Measurements from ENCODE around the gene LY86. TPM values are rescaled to one million over a fixed set of nuclear protein-coding genes. Genes with fewer than 3 reads are reported as not detected.

Gene LY86
- total RNA-seq, 1 experiment from 2014 or later = not detected

- no peak for TF ChIP-seq USF2 (CRISPR knock-in tag; IDR thresholded peaks at IDR 0.05)
- no peak for TF ChIP-seq NFYB (CRISPR knock-in tag; conservative IDR thresholded peaks at IDR 0.05; ENCODE audit: low read depth)
- TF ChIP-seq, protein P1, sequence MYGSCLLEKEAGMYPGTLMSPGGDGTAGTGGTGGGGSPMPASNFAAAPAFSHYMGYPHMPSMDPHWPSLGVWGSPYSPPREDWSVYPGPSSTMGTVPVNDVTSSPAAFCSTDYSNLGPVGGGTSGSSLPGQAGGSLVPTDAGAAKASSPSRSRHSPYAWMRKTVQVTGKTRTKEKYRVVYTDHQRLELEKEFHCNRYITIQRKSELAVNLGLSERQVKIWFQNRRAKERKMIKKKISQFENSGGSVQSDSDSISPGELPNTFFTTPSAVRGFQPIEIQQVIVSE (CRISPR knock-in tag; IDR thresholded peaks at IDR 0.05; ENCODE audit: borderline replicate concordance) = no peak
- TF ChIP-seq ZNF138 (CRISPR knock-in tag; conservative IDR thresholded peaks at IDR 0.05) = no peak
- no peak for TF ChIP-seq NFATC4 (CRISPR knock-in tag; IDR thresholded peaks at IDR 0.05)
- no peak for TF ChIP-seq RELA (CRISPR knock-in tag; IDR thresholded peaks at IDR 0.05; ENCODE audit: borderline replicate concordance)
- TF ChIP-seq, protein P2, sequence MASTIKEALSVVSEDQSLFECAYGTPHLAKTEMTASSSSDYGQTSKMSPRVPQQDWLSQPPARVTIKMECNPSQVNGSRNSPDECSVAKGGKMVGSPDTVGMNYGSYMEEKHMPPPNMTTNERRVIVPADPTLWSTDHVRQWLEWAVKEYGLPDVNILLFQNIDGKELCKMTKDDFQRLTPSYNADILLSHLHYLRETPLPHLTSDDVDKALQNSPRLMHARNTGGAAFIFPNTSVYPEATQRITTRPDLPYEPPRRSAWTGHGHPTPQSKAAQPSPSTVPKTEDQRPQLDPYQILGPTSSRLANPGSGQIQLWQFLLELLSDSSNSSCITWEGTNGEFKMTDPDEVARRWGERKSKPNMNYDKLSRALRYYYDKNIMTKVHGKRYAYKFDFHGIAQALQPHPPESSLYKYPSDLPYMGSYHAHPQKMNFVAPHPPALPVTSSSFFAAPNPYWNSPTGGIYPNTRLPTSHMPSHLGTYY (CRISPR knock-in tag; IDR thresholded peaks at IDR 0.05) = no peak
- no peak for TF ChIP-seq NR2C2 (CRISPR knock-in tag; IDR thresholded peaks at IDR 0.05)
- no peak for TF ChIP-seq MXD4 (CRISPR knock-in tag; IDR thresholded peaks at IDR 0.05; ENCODE audit: borderline replicate concordance)
Observed at GRCh38 chr6:6557886-6558285, 30.6 kb upstream of the LY86 start (continued).

DNA sequence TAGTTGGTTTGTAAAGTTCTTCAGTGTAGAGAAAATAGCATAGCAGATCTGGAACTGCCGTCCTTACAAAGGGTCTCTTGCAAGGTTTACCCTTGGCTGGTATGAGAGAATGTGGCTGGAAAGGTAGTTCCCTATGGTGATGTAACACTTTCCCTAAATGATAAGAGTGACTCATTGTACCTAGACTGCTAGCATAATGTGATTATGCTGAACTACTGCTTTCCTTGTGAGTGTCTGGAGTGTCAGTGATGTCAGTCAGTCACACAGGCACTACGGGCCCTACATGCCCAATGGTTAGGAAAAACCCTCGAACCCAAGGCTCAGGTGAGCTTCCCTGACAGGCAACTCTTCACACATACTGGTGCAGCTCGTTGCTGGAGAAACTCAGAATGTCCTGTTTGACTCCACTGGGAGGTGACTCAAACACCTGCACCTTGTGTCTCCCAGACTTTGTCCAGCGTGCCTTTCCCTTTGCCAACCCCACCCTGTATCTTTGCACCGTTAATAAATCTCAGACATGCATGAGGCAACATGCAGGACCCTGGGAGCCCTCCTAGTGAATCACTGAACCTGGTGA is 28.4 kb upstream of the LY86 start:
- Mint-ChIP-seq H3K4me3 (no peak overlapping the region), H3K27me3 (ENCODE audit: low read depth) (no peaks in the 10 kb centered on the region; the same call in 1 of the 2 replicates), H3K4me1 (peaks cover 8% of the 10 kb centered on the region), H3K36me3 (peaks cover 12% of the 10 kb centered on the region), H3K9me3 (peaks cover 28% of the 10 kb centered on the region), H3K27ac (no peak overlapping the region)
- no peak for DNase-seq (ENCODE audit: low spot score)
- ChIA-PET CTCF (interaction anchor here (0.7 kb wide), 1 partner anchor 137 kb away, joined by 4 read pairs; no protein-coding TSS in a partner anchor), POLR2A (no interaction called here)
- TF ChIP-seq GRHL2 (CRISPR knock-in tag; IDR thresholded peaks at IDR 0.05; ENCODE audit: insufficient replicate concordance, severe bottlenecking) (no peak), ZNF121 (CRISPR knock-in tag; IDR thresholded peaks at IDR 0.05) (no peak), GTF2I (CRISPR knock-in tag; conservative IDR thresholded peaks at IDR 0.05) (no peak), JAZF1 (CRISPR knock-in tag; IDR thresholded peaks at IDR 0.05) (no peak), NFATC4 (CRISPR knock-in tag; IDR thresholded peaks at IDR 0.05) (no peak), FOXK1 (CRISPR knock-in tag; IDR thresholded peaks at IDR 0.05) (no peak), TEAD4 (CRISPR knock-in tag; IDR thresholded peaks at IDR 0.05) (no peak), ZNF396 (CRISPR knock-in tag; IDR thresholded peaks at IDR 0.05; ENCODE audit: borderline replicate concordance) (no peak), FOXJ3 (CRISPR knock-in tag; IDR thresholded peaks at IDR 0.05; ENCODE audit: borderline replicate concordance) (no peak), MYBL2 (CRISPR knock-in tag; IDR thresholded peaks at IDR 0.05) (no peak), ELF4 (CRISPR knock-in tag; IDR thresholded peaks at IDR 0.05; ENCODE audit: low read depth) (no peak)
- TF ChIP-seq, protein P3, sequence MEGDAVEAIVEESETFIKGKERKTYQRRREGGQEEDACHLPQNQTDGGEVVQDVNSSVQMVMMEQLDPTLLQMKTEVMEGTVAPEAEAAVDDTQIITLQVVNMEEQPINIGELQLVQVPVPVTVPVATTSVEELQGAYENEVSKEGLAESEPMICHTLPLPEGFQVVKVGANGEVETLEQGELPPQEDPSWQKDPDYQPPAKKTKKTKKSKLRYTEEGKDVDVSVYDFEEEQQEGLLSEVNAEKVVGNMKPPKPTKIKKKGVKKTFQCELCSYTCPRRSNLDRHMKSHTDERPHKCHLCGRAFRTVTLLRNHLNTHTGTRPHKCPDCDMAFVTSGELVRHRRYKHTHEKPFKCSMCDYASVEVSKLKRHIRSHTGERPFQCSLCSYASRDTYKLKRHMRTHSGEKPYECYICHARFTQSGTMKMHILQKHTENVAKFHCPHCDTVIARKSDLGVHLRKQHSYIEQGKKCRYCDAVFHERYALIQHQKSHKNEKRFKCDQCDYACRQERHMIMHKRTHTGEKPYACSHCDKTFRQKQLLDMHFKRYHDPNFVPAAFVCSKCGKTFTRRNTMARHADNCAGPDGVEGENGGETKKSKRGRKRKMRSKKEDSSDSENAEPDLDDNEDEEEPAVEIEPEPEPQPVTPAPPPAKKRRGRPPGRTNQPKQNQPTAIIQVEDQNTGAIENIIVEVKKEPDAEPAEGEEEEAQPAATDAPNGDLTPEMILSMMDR (IDR thresholded peaks at IDR 0.05) = no peak
- ATAC-seq = no peak

- no peak for DNase-seq (ENCODE audit: low spot score)
- Mint-ChIP-seq H3K27me3 (ENCODE audit: low read depth) (no peaks in the 10 kb centered on the region), H3K4me3 (no peak overlapping the region), H3K36me3 (peaks cover 12% of the 10 kb centered on the region), H3K9me3 (peaks cover 28% of the 10 kb centered on the region), H3K4me1 (peaks cover 8% of the 10 kb centered on the region), H3K27ac (no peak overlapping the region)
- no peak for ATAC-seq
- POLR2A ChIA-PET = no interaction called here
- CTCF ChIA-PET = interaction anchor here (0.7 kb wide), 1 partner anchor 136 kb away, joined by 4 read pairs; no protein-coding TSS in a partner anchor
- TF ChIP-seq ZNF423 (CRISPR knock-in tag; IDR thresholded peaks at IDR 0.05) = no peak
- no peak for TF ChIP-seq MYBL2 (CRISPR knock-in tag; IDR thresholded peaks at IDR 0.05)
- TF ChIP-seq ETV6 (CRISPR knock-in tag; IDR thresholded peaks at IDR 0.05) = no peak
- no peak for TF ChIP-seq ZNF671 (CRISPR knock-in tag; IDR thresholded peaks at IDR 0.05)
- no peak for TF ChIP-seq PREB (CRISPR knock-in tag; IDR thresholded peaks at IDR 0.05; ENCODE audit: borderline replicate concordance)
- TF ChIP-seq, protein P4, sequence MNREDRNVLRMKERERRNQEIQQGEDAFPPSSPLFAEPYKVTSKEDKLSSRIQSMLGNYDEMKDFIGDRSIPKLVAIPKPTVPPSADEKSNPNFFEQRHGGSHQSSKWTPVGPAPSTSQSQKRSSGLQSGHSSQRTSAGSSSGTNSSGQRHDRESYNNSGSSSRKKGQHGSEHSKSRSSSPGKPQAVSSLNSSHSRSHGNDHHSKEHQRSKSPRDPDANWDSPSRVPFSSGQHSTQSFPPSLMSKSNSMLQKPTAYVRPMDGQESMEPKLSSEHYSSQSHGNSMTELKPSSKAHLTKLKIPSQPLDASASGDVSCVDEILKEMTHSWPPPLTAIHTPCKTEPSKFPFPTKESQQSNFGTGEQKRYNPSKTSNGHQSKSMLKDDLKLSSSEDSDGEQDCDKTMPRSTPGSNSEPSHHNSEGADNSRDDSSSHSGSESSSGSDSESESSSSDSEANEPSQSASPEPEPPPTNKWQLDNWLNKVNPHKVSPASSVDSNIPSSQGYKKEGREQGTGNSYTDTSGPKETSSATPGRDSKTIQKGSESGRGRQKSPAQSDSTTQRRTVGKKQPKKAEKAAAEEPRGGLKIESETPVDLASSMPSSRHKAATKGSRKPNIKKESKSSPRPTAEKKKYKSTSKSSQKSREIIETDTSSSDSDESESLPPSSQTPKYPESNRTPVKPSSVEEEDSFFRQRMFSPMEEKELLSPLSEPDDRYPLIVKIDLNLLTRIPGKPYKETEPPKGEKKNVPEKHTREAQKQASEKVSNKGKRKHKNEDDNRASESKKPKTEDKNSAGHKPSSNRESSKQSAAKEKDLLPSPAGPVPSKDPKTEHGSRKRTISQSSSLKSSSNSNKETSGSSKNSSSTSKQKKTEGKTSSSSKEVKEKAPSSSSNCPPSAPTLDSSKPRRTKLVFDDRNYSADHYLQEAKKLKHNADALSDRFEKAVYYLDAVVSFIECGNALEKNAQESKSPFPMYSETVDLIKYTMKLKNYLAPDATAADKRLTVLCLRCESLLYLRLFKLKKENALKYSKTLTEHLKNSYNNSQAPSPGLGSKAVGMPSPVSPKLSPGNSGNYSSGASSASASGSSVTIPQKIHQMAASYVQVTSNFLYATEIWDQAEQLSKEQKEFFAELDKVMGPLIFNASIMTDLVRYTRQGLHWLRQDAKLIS (CRISPR knock-in tag; IDR thresholded peaks at IDR 0.05; ENCODE audit: borderline replicate concordance) = no peak
- no peak for TF ChIP-seq HMGA2 (CRISPR knock-in tag; IDR thresholded peaks at IDR 0.05)
Observed at GRCh38 chr6:6560909-6561308, 27.6 kb upstream of the LY86 start.

All from WTC11 (cell line).